Upper lobe of left lung (tissue), 4 donors: Measurements from ENCODE around the gene ANKS1A.

ENCODE experiments used
- POLR2A ChIP-seq, 4 donors: fragments of 450-650 bp; IDR thresholded peaks; one replicate each; pipeline ENCODE4 v1.5.1; 2016 to 2017; ENCODE audit warnings: antibody characterized with exemption in 4 of 4, mild to moderate bottlenecking in 2 of 4
- POLR2AphosphoS5 ChIP-seq, 2 donors: sonication (generic); formaldehyde crosslinking; IDR thresholded peaks; one replicate each; pipeline ENCODE4 v1.5.1; 2017; ENCODE audit warnings: antibody characterized with exemption in 2 of 2

DNA sequence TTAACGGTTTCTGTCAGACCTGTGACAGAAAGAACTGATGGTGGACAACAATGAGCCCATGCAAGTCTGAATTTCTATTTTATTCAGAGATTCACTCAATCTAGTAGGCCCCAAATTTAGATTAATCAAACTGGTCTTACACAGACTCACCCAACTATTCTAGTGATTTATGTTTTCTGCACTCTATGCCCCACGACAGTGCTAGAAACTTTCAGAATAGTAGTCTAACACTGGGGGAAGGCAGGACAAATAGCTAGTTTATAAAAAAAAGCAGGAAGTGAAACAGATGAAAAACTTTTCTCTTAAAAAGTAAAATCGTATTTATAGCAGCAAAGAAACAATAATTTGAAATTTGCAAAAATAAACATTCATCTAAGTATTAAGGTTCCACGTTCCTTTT is 247.1 kb downstream of the ANKS1A start:
- TF ChIP-seq POLR2A (IDR thresholded peaks at IDR 0.05) (no peak), POLR2AphosphoS5 (IDR thresholded peaks at IDR 0.05) (no peak)
